Hair follicle dermal papilla cell (primary cell): Measurements from ENCODE around the gene CDR2L. TPM values are rescaled to one million over a fixed set of nuclear protein-coding genes. Genes with fewer than 3 reads are reported as not detected.

Experiments
- small RNA-seq: library from RNA; depleted of rRNA; stranded (forward); fragments of <200 nt; gene quantifications from one replicate; pipeline ENCODE3, GENCODE V24; 2012
- total RNA-seq: library from RNA; depleted of rRNA; stranded (reverse); fragments of >200 nt; gene quantifications from 2 replicates; pipeline ENCODE4 v1.2.3, GENCODE V29; 2012

CDR2L gene
- total RNA-seq: 29.3 and 30.5 TPM in 2 replicates

GRCh38 chr17:74987418-74987908, at the start of gene CDR2L:
TSS of gene CDR2L (plus strand) at chr17:74987632. CDS start at chr17:74988044, 412 bp downstream.

GRCh38 chr17:74972107-74972972, 15.1 kb upstream of the CDR2L start, which contains the start of gene HID1:
TSS of gene HID1 (minus strand) at chr17:74972759. CDS start at chr17:74972656, 103 bp downstream.

DNA sequence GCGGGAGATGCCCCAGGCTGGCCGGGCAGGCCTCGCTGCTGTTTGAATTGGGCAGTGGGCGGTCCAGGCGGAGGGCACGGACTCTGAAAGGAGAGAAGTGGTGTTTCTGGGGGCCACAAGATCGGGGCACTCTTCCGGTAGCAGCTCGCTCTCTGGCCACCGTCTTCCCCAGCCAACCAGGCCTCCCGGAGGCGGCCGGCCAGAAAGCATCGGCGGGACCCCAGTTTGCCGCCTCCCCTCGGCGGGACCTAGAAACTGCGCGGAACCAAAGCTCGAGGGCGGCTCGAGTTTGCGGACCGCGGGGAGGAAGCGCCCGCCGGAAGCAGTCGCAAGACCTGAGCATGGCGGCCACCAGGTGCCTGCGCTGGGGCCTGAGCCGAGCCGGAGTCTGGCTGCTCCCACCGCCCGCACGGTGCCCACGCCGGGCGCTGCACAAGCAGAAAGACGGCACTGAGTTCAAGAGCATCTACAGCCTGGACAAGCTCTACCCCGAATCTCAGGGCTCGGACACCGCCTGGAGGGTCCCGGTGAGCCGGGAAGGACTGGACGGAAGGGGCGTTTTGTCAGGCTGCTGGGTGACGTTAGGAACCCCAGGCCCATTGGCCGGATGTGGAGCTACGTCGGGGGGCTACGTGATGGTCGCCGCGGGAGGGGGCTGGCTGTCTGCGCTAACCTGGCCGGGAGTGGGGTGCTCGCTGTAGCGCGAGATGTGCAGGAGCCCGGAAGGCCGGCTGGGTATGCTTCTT, 25.1 kb downstream of the CDR2L start, which contains the start of gene MRPL58:
TSS of gene MRPL58 (plus strand) at position 325 of the 746 bp plus-strand sequence. CDS start at position 342, 17 bp downstream.

GRCh38 chr17:75046407-75047289, 59.2 kb downstream of the CDR2L start, which contains the start of the genes ATP5PD and KCTD2:
TSS of gene ATP5PD (minus strand) at chr17:75046969. CDS start at chr17:75042650, 4,319 bp downstream.
TSS of gene KCTD2 (plus strand) at chr17:75047225. CDS start at chr17:75047251, 26 bp downstream.

Small RNA genes within 50 kb of the gene (small RNA-seq; reads per million reads assigned to genes)
- gene RN7SL573P: not detected
- gene RNU6-362P: not detected

Other genes with a start within 250 kb of the CDR2L start
- 15.4 and 23.3 TPM in 2 replicates for gene NHERF1, start 239.0 kb upstream of the CDR2L start, total RNA-seq
- 39.3 and 42.5 TPM in 2 replicates for gene NAT9, start 211.3 kb upstream of the CDR2L start, total RNA-seq
- gene GRIN2C, start 127.7 kb upstream of the CDR2L start, total RNA-seq: 0.12 and 0.16 TPM in 2 replicates
- 14.1 and 26.0 TPM in 2 replicates for gene FDXR, start 114.6 kb upstream of the CDR2L start, total RNA-seq
- not detected in 2 replicates for gene FADS6, start 94.0 kb upstream of the CDR2L start, total RNA-seq
- not detected in 2 replicates for gene USH1G, start 64.4 kb upstream of the CDR2L start, total RNA-seq
- gene OTOP2, start 63.4 kb upstream of the CDR2L start, total RNA-seq: not detected in 2 replicates
- not detected in 2 replicates for gene OTOP3, start 51.7 kb upstream of the CDR2L start, total RNA-seq
- 0.16 and 0.61 TPM in 2 replicates for gene HID1, start 14.9 kb upstream of the CDR2L start, total RNA-seq
- 14.8 and 24.9 TPM in 2 replicates for gene MRPL58, start 25.0 kb downstream of the CDR2L start, total RNA-seq
- 175 TPM in 2 replicates for gene ATP5PD, start 59.3 kb downstream of the CDR2L start, total RNA-seq
- 24.5 and 25.3 TPM in 2 replicates for gene KCTD2, start 59.6 kb downstream of the CDR2L start, total RNA-seq
- 28.1 and 33.5 TPM in 2 replicates for gene SLC16A5, start 100.3 kb downstream of the CDR2L start, total RNA-seq
- gene ARMC7, start 122.3 kb downstream of the CDR2L start, total RNA-seq: 1.8 and 3.2 TPM in 2 replicates
- gene NT5C, start 144.1 kb downstream of the CDR2L start, total RNA-seq: 52.0 and 54.2 TPM in 2 replicates
- gene JPT1, start 166.9 kb downstream of the CDR2L start, total RNA-seq: 67.5 and 75.2 TPM in 2 replicates
- 62.1 and 72.7 TPM in 2 replicates for gene SUMO2, start 195.3 kb downstream of the CDR2L start, total RNA-seq
- 21.0 and 27.1 TPM in 2 replicates for gene NUP85, start 218.0 kb downstream of the CDR2L start, total RNA-seq